GM19035 (cell line): ENCODE results near the gene UNC50.
"Not testable (repeated sequence)": the region's sequence is repeated elsewhere in the genome, so short reads cannot be mapped to it uniquely, and the experiment has no call there.

Source experiments
- ATAC-seq: cut with Tn5 transposase; IDR thresholded peaks from one replicate; pipeline ENCODE4 v1.9.1; 2021; ENCODE audit not compliant: unreplicated experiment

Gene UNC50

GRCh38 chr2:98576666-98577312 is 31.6 kb upstream of the UNC50 start:
- ATAC-seq = no peak

- ATAC-seq = no peak
Observed at GRCh38 chr2:98577313-98577712, 31.1 kb upstream of the UNC50 start.

DNA sequence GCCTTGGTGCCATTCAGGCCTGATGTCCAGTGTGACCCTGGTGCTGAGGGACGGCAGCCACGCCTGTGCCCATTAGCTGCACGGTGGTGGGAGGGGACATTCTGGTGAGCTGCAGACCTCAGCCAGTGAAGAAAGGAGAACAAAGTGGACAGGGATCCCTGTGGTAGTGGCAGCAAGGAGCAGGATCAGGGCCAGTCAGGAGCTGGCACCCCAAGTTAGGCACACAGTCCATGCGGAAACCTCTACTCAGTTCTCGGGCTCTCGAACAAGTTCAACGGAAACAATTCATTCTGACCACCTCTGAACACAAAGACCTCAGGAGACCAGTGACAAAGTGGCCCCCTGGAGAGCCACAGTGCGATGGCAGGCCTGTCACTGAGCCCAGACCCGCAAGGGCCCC is 30.2 kb upstream of the UNC50 start:
- ATAC-seq = no peak

DNA sequence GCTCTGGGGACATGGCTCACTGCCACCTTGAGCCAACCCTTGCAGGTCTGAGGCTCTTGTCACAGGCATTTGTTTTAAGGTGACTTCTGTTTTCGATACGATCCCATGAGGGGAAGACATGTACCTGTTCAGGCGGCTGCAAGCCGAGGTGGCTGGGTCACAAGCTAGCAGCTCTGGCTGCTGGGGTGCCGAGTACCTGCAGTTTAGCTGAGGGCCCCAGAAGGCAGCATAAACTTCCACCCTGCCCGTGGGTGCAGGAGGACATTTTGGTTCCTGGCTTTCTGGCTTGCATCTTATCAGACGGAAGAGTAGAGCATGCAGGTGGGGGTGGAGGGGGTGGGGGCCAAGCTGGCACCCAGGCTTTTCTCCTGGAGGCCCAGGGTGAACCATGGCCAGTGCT is 28.5 kb upstream of the UNC50 start:
- no peak for ATAC-seq

DNA sequence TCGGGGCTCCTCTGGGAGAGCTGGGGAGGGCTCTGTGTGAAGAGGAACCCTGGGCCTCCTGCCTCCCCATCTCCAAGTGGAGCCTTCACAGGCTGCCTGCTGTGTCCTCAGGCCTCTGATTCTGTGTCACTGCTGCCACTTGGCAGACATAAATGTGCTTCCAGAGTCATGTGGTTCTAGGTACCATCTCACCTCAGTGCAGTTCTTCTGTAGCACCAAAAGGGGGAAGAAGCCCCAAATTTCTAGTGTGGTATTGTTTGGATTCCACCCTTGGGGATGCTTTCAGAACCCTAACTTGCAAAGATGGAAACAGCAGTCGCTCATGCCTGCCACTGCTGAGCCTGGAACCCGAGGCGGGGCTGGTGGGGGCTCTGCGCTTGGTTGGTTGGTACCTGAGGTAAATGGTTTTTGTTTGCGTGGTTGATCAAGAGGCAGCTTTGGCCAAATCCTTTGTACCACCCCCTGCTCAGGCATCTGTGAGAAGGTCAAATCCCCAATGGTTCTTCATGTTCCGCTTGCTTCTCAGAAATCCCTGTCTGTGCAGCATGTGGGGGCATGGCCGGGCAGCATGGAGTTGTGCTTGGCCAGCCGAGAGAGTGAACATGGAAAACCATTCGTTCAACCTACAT is 27.6 kb upstream of the UNC50 start:
- no peak for ATAC-seq

GRCh38 chr2:98582523-98582922 is 25.9 kb upstream of the UNC50 start:
- ATAC-seq = no peak

GRCh38 chr2:98583276-98583675 is 25.1 kb upstream of the UNC50 start:
- no peak for ATAC-seq

GRCh38 chr2:98583816-98584618 is 24.4 kb upstream of the UNC50 start:
- ATAC-seq = no peak

DNA sequence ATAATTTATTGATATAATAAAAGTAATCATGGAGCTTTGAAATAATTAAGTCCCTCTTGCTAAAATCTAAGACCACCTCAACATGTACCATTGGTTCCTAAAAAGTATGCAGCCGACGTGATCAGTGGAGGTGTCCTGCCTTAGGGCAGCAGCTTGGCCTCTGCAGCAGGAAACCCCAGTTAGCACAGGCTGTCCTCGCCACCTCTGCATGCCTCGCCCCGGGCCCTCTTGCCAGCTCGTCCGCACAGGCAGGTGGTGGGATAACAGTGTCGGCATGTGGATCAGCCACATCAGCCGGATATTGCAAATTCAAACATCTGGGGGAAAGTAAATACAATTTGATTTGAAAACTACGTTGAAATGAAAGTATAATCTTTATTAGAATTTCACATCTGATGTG is 23.0 kb upstream of the UNC50 start:
- no peak for ATAC-seq

DNA sequence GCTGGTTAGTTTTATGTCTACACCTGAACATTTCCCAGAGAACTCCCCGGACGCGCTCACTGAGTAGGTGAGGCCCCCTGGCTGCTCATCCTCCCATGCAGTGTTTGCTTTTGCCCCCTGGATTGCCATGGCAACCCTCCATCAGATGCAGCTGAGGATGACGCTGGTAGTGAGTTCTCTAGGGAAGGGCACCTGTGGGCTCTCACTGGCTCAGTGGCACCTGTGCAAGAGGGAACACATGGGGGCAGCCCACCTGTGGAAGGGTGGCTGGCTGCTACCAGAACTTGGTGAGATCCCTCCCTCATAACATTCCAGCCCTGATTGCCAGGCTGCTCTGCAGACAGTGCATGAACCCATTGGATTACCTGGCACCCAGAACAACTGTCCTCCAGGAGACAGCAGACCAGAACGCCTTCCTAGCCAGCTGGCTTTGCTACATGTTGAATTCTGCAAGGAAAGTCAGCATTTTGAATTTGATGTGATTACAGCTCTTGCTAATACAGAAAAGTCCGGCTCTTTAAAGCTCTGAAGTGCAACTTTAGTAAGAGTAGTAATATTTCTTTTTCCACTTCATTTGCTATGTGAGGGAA is 21.7 kb upstream of the UNC50 start:
- no peak for ATAC-seq

GRCh38 chr2:98588880-98589431 is 19.4 kb upstream of the UNC50 start:
- no peak for ATAC-seq

- no peak for ATAC-seq
Observed at GRCh38 chr2:98589489-98589888, 18.9 kb upstream of the UNC50 start.

GRCh38 chr2:98592565-98592964 is 15.8 kb upstream of the UNC50 start:
- ATAC-seq = no peak

DNA sequence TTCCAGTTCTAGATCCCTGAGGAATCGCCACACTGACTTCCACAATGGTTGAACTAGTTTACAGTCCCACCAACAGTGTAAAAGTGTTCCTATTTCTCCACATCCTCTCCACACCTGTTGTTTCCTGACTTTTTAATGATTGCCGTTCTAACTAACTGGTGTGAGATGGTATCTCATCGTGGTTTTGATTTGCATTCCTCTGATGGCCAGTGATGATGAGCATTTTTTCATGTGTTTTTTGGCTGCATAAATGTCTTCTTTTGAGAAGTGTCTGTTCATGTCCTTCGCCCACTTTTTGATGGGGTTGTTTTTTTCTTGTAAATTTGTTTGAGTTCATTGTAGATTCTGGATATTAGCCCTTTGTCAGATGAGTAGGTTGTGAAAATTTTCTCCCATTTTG is 13.7 kb upstream of the UNC50 start:
- not testable (repeated sequence) for ATAC-seq

DNA sequence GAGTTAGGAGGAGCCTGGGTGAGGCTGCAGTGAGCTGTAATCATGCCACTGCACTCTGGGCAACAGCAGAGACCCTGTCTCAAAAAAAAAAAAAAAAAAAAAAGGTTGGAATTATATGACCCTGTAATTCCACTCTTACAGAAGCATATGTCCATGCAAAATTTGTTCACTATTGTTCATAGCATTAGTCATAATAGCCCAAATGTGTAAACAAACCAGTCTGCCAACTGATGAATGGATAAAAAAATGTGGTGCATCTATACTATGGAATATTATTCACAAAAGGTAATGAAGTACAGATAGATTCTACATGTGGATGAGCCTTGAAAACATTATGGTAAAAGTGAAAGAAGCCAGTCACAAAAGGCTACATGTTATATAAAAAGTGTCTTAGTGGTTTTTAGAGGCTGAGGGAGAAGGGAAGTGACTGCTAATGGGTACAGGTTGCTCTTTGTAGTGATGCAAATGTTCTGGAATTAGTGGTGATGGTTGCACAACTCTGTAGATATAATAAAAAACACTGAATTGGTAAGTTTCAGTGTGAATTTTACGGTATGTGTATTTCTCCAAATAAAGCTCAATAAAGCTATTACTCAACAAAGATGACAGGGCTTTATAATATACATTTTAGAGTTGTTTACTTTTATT is 9.5 kb upstream of the UNC50 start:
- no peak for ATAC-seq

- ATAC-seq = peak; percentile 72
Observed at GRCh38 chr2:98601532-98602132, 6.8 kb upstream of the UNC50 start.

GRCh38 chr2:98604547-98604946 is 3.8 kb upstream of the UNC50 start:
- no peak for ATAC-seq

DNA sequence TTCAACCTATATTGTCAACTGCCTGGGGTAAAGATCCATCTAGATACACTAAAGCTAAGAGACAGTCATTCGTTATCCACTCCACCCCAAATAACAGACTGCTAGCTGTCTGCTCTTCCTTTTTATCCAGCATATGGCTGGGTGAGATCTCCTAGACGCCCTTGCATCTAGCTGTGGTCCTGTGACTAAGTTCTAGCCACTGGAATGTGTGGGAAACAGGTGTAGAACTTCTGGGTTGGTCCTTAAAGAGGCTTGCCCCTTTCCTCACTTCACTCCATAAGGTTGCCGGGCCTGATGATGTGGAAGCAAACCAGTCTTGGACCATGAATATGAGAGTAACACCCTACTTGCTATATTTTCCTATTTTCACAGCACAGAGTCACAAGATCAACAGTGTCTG is 3.3 kb upstream of the UNC50 start:
- ATAC-seq = no peak

DNA sequence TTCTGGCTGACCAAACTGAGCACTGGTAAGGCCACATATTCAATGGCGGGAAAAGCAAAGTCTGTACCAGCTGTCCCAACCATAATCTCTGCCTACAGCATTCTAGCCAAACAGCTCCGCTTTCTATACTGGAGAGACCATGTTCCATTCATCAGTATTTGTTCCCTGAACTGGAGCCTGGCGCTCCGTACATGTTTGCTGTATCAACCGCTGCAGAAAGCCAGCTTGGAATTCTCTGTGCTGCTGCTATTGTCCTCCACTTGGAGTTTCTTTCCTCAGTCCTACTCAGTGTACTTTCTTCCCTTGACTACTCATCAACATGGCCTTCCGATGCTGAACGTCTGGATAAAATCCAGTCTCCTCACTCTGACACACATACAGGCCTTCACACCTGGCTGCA is 2.0 kb upstream of the UNC50 start:
- ATAC-seq = no peak

DNA sequence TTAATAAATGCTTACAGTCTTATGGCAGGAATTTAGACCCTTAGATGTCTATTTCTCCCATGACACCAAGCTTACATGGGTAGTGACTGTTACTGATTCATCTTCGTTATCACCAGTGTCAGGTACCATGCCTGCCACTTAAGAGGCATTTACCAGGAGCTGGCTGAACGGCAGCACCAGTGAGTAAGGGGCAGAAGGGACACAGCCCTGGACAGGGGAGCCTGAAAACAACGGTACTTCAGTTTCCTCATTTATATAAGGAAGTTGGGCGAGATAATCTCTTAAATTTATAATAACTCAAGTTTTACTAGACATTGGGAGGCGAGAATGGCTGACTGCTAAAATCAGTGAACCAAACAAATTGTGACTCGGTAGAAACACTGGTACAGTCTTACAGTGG is 1.3 kb upstream of the UNC50 start:
- no peak for ATAC-seq

DNA sequence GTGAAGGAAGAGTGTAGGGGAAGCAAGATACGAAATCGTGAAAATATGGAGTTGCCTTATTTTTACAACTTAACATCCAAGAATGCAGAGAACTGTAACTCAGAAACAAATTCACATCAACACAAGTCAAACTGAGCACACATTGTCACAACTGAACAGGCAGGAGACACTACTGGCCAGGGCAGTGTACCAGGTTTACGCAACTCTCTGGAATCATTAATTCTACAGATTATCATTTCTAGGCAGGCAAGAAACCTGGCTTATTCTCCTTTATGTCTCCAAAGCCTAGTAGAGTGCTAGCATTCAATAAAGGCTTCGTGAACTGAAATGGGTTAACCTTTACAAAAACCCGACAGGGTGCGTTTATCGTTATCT is 661 bp upstream of the UNC50 start:
- ATAC-seq = no peak
